Activated gamma-delta T cell treated with Interleukin-2 at 50 U/mL for 16 hours (primary cell): Measurements from ENCODE around the gene DEXI.
"Not testable (repeated sequence)": the region's sequence is repeated elsewhere in the genome, so short reads cannot be mapped to it uniquely, and the experiment has no call there.

Experiments
- DNase-seq: peaks from one replicate; pipeline ENCODE4 v3.0.0-alpha.2; 2020

Gene DEXI

GRCh38 chr16:10940501-10941079, 1.7 kb downstream of the DEXI start:
- no peak for DNase-seq

GRCh38 chr16:10939649-10940234, 2.5 kb downstream of the DEXI start:
- DNase-seq: no peak

- no peak for DNase-seq
Measured at GRCh38 chr16:10938796-10939648, 3.2 kb downstream of the DEXI start.

- no peak for DNase-seq
Measured at GRCh38 chr16:10938321-10938720, 3.9 kb downstream of the DEXI start.

GRCh38 chr16:10937068-10937859, 5.0 kb downstream of the DEXI start:
- no peak for DNase-seq

- no peak for DNase-seq
Measured at GRCh38 chr16:10936272-10936984, 5.8 kb downstream of the DEXI start.

- no peak for DNase-seq
Measured at GRCh38 chr16:10935226-10935915, 6.9 kb downstream of the DEXI start.

- no peak for DNase-seq
Measured at GRCh38 chr16:10934325-10935107, 7.8 kb downstream of the DEXI start.

- no peak for DNase-seq
Measured at GRCh38 chr16:10933865-10934264, 8.4 kb downstream of the DEXI start.

- DNase-seq: no peak
Measured at GRCh38 chr16:10932959-10933710, 9.1 kb downstream of the DEXI start.

- no peak for DNase-seq
Measured at GRCh38 chr16:10931977-10932632, 10.2 kb downstream of the DEXI start.

GRCh38 chr16:10931134-10931533, 11.1 kb downstream of the DEXI start:
- no peak for DNase-seq

- no peak for DNase-seq
Measured at GRCh38 chr16:10930755-10931093, 11.5 kb downstream of the DEXI start.

GRCh38 chr16:10929853-10930754, 12.2 kb downstream of the DEXI start:
- no peak for DNase-seq

- not testable (repeated sequence) for DNase-seq
Measured at GRCh38 chr16:10929097-10929496, 13.2 kb downstream of the DEXI start.

GRCh38 chr16:10927497-10928112, 14.7 kb downstream of the DEXI start:
- DNase-seq: no peak

GRCh38 chr16:10926867-10927266, 15.4 kb downstream of the DEXI start:
- DNase-seq: no peak

- no peak for DNase-seq
Measured at GRCh38 chr16:10926094-10926493, 16.2 kb downstream of the DEXI start.
